GM18867 (cell line): ENCODE results near the gene SLCO4A1.

ENCODE experiments used
- ATAC-seq: cut with Tn5 transposase; IDR thresholded peaks from one replicate; pipeline ENCODE4 v1.9.1; 2021; ENCODE audit warnings: mild to moderate bottlenecking, moderate library complexity; ENCODE audit not compliant: unreplicated experiment

The SLCO4A1 gene

GRCh38 chr20:62606016-62606415 lies 36.3 kb upstream of the SLCO4A1 start:
- no peak for ATAC-seq

GRCh38 chr20:62606551-62607201 lies 35.6 kb upstream of the SLCO4A1 start:
- no peak for ATAC-seq

DNA sequence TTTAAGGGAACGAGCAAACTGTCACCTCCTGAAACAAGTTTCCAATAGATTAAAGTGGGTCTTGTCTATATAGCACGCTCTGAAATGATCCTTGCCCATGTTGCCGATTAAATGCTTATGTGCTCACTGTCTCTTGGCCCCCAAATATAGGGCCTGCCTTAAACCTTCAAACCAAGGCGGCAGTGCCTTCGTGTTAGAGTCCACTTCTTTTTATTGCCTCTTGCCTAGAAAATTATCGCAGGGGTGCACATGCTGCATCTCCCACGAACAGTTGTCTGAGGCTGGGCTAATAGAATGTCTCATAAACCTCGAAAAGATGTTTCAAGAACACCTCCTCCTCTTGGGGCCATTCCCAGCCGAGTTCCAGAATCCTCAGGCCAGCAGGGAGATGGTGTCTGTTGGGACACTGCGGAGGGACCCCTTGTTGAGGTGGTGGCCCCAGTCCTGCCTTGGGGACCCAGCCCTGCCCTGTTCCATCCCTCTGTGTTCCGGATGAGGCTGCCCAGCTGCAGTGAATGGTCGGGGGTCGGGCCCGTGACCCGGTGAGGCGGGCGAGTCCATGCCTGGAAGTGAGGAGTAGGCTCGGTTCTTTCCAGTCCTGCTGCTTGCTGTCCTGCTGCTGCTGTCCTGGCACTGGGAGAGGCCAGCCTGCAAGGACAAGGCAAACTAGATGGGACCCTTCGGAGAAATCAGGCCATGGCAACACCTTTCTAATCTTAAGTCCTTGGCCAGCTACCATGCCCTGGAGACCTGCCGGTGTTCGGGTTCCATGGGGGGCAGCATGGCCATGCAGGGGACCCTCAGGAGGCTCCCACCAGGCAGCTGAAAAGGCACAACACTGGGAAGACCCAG lies 34.7 kb upstream of the SLCO4A1 start:
- ATAC-seq = no peak

DNA sequence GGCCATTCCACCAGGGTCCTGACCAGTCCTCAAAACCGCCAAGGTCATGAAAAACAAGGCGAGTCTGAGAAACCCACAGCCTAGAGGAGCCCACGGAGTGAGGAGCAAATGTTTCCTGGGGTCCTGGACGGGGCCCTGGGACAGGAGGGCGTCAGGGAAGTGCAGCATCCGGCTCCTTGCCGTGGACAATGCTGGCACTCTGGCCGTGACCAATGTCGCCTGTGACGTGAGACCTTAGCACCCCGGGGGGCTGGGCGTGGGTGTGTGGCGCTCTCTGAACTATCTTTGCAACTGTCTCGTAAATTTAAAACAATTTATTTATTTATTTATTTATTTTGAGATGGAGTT lies 34.1 kb upstream of the SLCO4A1 start:
- no peak for ATAC-seq

DNA sequence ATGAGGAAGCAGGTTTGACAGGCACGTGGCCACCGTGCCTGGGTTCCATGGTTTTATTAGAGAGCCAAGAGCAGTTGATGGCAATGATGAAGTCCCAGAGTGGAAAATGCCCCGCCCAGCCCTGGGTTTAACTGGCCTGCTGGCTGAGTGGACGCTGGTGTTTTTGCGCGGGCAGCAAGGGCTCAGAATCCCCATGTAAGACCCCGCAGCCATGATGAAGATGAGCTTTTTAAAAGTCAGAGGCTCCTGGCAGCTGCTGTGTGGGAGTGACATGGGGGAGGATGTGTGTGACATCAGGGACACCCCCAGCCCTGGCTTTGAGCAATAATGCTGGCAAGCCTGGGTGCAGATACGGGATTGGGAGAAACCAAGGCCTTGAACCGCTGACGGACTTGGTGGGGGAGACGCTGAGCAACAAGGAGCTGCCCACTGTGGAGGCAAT lies 33.0 kb upstream of the SLCO4A1 start:
- ATAC-seq = no peak

GRCh38 chr20:62609811-62610757 lies 32.2 kb upstream of the SLCO4A1 start:
- no peak for ATAC-seq

GRCh38 chr20:62611012-62611411 lies 31.3 kb upstream of the SLCO4A1 start:
- ATAC-seq = no peak

- ATAC-seq = no peak
Observed at GRCh38 chr20:62611819-62612218, 30.5 kb upstream of the SLCO4A1 start.

GRCh38 chr20:62614085-62614960 lies 28.0 kb upstream of the SLCO4A1 start:
- no peak for ATAC-seq

DNA sequence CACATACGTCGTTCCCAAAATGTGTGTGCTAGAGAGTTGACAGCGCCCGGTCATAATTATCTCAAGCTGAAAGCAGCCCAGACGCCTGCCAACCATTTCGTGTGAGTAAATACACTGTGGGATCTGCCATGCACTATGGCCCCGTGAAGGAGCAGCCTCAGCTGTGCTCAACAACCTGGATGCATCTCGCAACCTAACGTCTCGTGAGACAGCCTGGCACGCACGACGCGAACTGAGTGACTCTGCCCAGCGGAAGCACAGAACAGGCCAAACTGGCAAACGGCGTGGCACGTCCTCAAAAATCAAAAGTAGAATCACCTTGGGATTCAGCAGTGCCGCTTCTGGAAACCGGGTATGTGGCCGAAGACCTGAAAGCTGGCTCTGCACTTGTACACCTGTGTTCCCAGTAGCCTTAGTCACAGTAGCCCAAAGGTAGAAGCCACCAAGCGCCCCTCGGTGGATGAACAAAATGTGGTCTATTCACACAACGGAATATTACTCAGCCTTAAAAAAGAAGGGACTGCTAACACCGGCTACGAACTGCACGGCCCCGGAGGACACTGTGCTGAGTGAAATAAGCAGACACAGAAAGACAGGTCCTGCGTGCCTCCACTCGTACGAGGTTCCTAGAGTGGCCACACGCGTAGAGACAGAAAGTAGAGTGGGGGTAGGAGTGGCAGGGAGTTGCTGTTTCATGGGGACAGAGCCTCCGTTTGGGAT lies 27.2 kb upstream of the SLCO4A1 start:
- no peak for ATAC-seq

DNA sequence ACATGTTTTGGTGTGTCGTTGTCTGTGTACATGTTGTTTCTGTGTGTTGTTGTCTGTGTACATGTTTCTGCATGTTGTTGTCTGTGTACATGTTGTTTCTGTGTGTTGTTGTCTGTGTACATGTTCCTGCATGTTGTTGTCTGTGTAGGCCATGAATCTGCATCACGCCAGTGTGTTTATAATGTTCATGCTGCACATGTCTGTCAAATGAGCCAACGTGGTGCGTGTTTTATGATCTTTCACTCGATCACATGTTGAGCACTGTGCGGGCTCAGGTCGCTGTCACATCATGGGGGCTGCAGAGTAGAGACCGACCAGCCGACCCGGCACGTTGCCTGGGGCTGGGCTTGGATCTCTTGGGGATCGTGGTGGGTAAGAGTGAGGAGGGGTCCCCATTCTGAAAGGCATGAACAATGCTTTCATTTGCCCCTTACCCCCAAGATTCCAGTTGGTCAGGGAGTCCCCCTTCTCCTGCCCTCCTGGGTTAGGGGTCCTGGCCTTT lies 26.5 kb upstream of the SLCO4A1 start:
- ATAC-seq = no peak

GRCh38 chr20:62616728-62617621 lies 25.3 kb upstream of the SLCO4A1 start:
- ATAC-seq = no peak

DNA sequence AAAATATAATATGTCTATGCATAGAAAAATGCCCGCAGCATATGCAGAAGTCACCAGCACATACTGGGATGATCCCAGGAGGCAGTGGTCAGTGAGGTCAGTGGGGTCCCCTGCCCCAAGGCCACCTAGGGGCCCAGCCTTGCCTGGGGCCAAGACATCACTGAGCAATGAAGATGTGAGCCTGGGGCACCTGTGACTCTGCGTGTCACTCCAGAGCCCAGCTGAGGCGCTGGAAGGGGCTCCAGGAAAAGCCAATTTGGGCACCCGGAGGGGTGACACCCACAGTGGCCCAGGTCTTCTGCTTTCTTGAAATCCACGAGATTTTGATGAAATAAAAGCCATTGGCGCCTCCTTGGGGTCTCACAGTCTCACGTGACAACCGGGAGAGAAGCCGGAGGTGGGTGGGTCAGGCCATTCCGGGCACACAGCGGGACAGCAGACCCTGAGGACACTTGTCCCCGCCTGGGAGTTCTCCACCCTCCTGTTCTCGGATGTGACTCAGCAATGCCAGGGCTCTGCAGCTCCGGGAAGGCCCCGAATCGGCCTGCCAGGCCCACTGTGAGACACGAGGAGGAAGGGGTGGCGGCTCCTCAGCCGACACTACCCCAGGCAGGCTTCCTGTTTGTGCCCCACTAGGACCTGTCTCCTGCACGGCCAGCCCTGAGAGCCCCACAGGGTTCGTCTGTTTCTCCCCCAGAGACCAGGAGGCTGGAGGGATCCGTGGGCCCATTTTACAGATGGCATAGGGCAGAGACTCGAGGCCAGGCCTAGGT lies 24.4 kb upstream of the SLCO4A1 start:
- ATAC-seq = no peak

DNA sequence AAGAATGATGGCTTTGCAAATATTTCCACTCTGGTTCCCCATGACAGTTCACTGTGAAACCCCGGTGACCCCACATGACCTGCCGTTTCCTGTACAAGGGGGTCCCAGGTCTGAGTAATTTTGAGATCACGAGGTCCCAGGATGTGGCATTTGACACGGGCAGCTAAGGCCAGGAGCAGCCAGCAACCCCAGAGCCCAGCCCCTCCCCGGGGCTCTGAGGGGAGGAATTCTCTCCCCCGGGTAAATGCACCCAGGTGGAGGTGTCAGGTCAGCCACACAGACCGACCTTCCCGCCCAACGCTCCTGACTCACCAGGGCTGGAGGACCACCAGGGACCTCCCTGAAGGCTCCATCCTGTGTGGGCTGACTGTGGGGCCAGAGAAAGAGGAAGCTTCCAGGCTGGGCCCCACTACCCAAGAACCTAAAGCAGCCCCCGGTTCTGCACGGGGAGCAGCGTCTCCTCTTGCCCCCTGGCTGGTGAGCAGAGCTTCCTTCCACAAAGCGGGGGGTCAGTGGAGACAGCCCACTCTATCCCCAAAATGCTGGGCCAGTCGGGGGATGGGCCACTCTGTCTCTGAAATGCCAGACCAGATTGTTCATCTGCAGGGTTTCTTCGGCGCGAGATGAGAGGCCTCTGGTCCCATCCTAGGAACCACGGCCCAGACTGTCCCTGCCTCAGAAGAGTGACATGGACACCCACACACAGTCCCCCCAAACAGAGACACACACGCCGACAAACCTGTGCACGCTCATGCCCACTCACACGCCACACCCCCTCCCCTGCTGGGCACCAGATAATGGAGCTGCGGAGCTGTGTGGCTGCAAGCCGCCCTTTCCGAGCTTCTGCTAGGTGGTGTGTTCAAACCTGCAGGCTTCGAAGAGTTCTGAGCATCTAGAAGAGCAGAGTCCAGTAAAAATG lies 23.4 kb upstream of the SLCO4A1 start:
- ATAC-seq = no peak

- no peak for ATAC-seq
Observed at GRCh38 chr20:62620625-62621024, 21.7 kb upstream of the SLCO4A1 start.

- ATAC-seq = no peak
Observed at GRCh38 chr20:62621251-62622110, 20.8 kb upstream of the SLCO4A1 start.
